ENCODE measurements around the gene TBPL1.
A peak's percentile ranks its signal among the peaks of the same experiment; 100 is the strongest.

Gene TBPL1

GRCh38 chr6:133939778-133940667 is 13.0 kb upstream of the TBPL1 start:
- Mint-ChIP-seq H3K27me3 (peaks cover 24 to 34% of the 10 kb centered on the region in 2 donors), H3K36me3 (ENCODE audit: insufficient read depth) (no peaks in the 10 kb centered on the region), H3K4me1 (ENCODE audit: low read depth in 2 of 2) (no peaks in the 10 kb centered on the region), H3K4me3 (no peak overlapping the region), H3K9me3 (no peaks in the 10 kb centered on the region), H3K27ac (no peak overlapping the region)
- DNase-seq (no peak), ATAC-seq (replicated peaks) (no peak)

GRCh38 chr6:133945158-133945557 is 7.9 kb upstream of the TBPL1 start:
- no peaks in the 10 kb centered on the region for H3K9me3 Mint-ChIP-seq
- ATAC-seq (replicated peaks) = no peak
- no peak for DNase-seq
- peaks cover 19 to 21% of the 10 kb centered on the region in 2 donors for H3K27me3 Mint-ChIP-seq
- H3K4me3 Mint-ChIP-seq = no peak overlapping the region
- H3K4me1 Mint-ChIP-seq (ENCODE audit: low read depth in 2 of 2) = no peaks in the 10 kb centered on the region
- no peak overlapping the region for H3K27ac Mint-ChIP-seq
- no peaks in the 10 kb centered on the region for H3K36me3 Mint-ChIP-seq (ENCODE audit: insufficient read depth)

GRCh38 chr6:133947302-133947900 is 5.6 kb upstream of the TBPL1 start:
- Mint-ChIP-seq H3K36me3 (ENCODE audit: insufficient read depth) (peaks cover under 1% of the 10 kb centered on the region), H3K4me3 (no peak overlapping the region), H3K27me3 (peaks cover 5 to 7% of the 10 kb centered on the region in 2 donors), H3K4me1 (ENCODE audit: low read depth in 2 of 2) (peaks cover 8% of the 10 kb centered on the region in 2 donors), H3K27ac (no peak overlapping the region), H3K9me3 (no peaks in the 10 kb centered on the region)
- no peak for ATAC-seq (replicated peaks)
- no peak for DNase-seq

DNA sequence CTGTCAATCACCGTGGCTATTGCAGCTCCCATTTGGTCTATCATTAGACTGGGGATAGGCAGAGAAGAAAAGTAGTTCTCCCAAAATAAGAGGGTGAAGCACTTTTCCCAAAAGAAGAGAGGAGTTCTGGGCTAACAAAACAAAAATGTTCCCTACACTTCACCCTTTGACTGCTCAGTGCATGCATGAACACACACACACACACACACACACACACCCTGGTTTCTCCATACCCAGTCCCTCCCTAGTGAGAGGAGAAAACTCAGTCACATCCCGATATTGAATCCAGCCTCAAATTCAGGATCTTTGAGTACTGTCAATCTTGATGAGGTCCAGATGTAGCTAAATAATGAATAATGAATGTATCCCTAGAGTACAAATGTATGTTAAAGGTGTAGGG is 4.6 kb upstream of the TBPL1 start:
- H3K36me3 Mint-ChIP-seq (ENCODE audit: insufficient read depth) = peaks cover 11% of the 10 kb centered on the region
- H3K4me3 Mint-ChIP-seq = no peak overlapping the region
- no peaks in the 10 kb centered on the region for H3K9me3 Mint-ChIP-seq
- peaks cover 5 to 7% of the 10 kb centered on the region in 2 donors for H3K27me3 Mint-ChIP-seq
- ATAC-seq (replicated peaks) (no peak), DNase-seq (no peak)
- peaks cover 9 to 16% of the 10 kb centered on the region in 2 donors for H3K4me1 Mint-ChIP-seq (ENCODE audit: low read depth in 2 of 2)
- no peak overlapping the region for H3K27ac Mint-ChIP-seq

- no peaks in the 10 kb centered on the region for H3K9me3 Mint-ChIP-seq
- H3K4me1 Mint-ChIP-seq (ENCODE audit: low read depth in 2 of 2) = peaks cover 25 to 38% of the 10 kb centered on the region in 2 donors
- DNase-seq = no peak
- H3K36me3 Mint-ChIP-seq (ENCODE audit: insufficient read depth) = peaks cover 22% of the 10 kb centered on the region
- no peaks in the 10 kb centered on the region for H3K27me3 Mint-ChIP-seq
- peak overlapping the region; percentile 95 to 98 for H3K27ac Mint-ChIP-seq
- ATAC-seq (replicated peaks) = no peak
- peak overlapping the region; percentile 97 to 99 for H3K4me3 Mint-ChIP-seq
Measured at GRCh38 chr6:133951227-133951626, 1.8 kb upstream of the TBPL1 start.

- ATAC-seq (replicated peaks) (peak; percentile 40), DNase-seq (peak; percentile 38 to 49 (median 40))
- peak overlapping the region; percentile 95 to 98 for H3K27ac Mint-ChIP-seq
- peak overlapping the region; percentile 97 to 99 for H3K4me3 Mint-ChIP-seq
- H3K36me3 Mint-ChIP-seq (ENCODE audit: insufficient read depth) = peaks cover 22% of the 10 kb centered on the region
- H3K27me3 Mint-ChIP-seq = no peaks in the 10 kb centered on the region
- H3K9me3 Mint-ChIP-seq = no peaks in the 10 kb centered on the region
- H3K4me1 Mint-ChIP-seq (ENCODE audit: low read depth in 2 of 2) = peaks cover 33 to 47% of the 10 kb centered on the region in 2 donors
Measured at GRCh38 chr6:133951881-133952814, 876 bp upstream of the TBPL1 start.

DNA sequence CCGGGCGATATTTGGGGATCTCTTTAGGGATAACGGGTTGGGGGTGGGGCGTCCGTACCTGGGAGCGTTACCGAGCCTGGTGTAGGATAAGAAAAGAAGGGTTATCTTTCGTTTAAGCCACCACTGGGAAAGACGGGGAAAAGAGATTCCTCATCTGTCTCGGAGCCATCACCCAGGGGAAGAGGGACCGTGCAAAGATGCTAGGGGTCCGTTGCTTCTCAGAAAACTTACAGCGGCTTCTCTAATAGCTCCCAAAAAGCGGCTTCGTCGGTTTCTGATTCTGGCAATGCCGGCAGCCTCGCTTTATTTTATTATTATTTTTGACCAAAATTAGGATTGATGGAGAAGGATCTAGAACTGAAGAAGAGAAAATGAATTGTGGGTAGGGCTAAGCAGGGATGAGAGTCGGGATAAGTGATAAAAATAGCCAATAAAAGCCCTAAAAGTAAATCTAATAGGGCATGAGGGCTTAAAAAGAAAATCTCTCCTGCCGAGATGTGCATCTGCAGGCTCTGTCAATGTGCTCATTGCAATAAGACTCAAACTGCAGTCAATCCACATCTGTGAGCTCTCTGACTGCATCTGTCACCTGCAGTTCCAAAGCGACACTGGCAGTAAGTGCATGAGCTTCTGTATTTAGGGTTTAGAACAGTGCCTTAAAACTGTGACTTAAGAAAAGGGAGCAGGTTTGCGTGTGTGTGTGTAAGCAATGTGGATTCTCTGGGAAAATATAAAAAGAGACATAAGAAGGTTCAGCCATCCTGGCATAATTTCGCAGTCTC is 801 bp downstream of the TBPL1 start:
- peak in 1 of 3 experiments; percentile 8 for DNase-seq
- Mint-ChIP-seq H3K4me1 (ENCODE audit: low read depth in 2 of 2) (peaks cover 38 to 62% of the 10 kb centered on the region in 2 donors), H3K27me3 (no peaks in the 10 kb centered on the region), H3K4me3 (peak overlapping the region; percentile 97 to 99), H3K9me3 (no peaks in the 10 kb centered on the region), H3K36me3 (ENCODE audit: insufficient read depth) (peaks cover 22% of the 10 kb centered on the region), H3K27ac (peak overlapping the region; percentile 95 to 98)
- no peak for ATAC-seq (replicated peaks)

DNA sequence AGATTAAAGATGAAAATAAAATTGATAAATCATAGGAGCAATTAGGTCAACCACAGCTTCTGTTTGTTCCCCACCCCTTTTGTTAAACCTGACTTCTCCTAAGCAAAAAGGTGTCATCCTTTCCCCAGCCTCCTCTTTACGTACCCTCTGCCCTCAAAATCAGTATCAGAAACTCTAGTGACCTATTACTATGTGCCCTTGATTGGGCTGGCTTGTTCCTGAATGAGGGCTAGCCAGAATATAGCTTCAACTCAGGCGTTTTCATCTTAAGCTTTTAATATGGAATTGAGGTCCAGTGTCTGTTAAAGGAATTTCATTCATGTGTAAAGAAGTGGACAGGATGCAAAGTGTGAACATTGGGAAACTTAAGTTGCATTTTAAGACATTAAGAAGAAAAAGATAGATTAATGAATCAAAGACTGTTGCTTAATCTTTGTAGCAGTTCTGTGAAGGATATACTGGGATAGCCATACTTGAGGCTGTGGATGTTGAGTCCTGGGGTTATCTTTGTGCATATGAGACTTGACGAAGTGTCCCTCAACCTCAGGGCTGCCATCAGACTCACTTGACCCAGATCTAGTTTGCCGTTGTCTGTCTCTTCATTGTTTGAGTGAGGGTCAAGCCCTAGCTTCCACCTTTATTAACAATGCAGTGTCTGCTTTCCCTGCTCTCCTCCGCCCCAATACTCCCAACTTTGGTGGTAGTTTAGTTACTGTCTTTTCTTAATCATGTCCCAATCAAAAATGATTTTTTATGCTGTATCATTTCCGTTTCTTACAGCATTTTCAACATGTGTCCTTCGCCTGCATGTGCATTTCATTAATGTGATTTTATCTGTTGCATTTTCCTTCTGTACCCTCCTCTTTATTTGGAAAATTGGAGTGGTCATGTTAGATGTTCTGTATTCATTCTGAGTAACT is 1.9 kb downstream of the TBPL1 start:
- Mint-ChIP-seq H3K27me3 (no peaks in the 10 kb centered on the region), H3K4me3 (peak overlapping the region; percentile 97 to 99), H3K27ac (peak overlapping the region in 1 of 2 donors; percentile 70), H3K36me3 (ENCODE audit: insufficient read depth) (peaks cover 22% of the 10 kb centered on the region), H3K4me1 (ENCODE audit: low read depth in 2 of 2) (peaks cover 44 to 69% of the 10 kb centered on the region in 2 donors), H3K9me3 (no peaks in the 10 kb centered on the region)
- ATAC-seq (replicated peaks) (no peak), DNase-seq (no peak)

DNA sequence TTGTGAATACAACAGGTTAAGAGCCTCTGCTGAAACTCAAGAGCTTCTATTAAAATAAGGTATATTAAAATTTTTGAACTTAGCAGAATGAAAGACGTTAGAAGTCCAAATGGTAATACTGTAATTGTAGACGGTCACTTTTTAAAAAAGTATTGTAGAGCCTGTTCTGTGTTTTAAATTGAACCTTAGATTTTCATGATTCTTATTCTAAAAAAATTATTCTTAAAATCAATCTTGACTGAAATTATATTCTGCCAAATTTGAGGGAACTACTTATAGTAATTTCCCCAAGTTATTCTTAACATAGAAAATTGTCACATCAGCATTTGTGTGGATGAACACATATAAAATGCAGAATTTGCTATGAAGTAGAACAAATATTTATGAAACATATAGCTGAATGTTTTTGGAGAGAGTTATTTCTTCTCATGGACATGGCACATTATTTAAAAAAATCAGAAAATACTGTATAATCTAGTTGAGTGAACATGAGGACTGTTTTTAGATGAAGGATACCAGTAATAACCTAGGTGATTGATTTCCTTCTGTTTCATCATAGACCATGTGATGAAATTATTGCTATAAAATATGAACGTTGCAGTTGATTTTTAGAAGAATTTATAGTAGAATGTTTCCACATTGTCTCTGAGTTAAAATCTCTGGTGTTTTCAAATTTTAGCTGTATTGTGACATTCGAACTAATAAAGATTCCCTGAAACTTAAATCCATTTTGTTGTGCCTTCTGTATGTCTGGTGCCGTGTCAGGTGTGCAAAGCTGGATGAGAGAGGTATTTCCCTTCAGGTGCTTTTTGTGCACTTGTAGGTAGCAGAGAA is 2.8 kb downstream of the TBPL1 start:
- H3K27ac Mint-ChIP-seq = peak overlapping the region; percentile 18 to 70
- H3K36me3 Mint-ChIP-seq (ENCODE audit: insufficient read depth) = peaks cover 22% of the 10 kb centered on the region
- H3K27me3 Mint-ChIP-seq = no peaks in the 10 kb centered on the region
- H3K4me3 Mint-ChIP-seq = peak overlapping the region; percentile 97 to 99
- H3K4me1 Mint-ChIP-seq (ENCODE audit: low read depth in 2 of 2) = peaks cover 47 to 77% of the 10 kb centered on the region in 2 donors
- ATAC-seq (replicated peaks) (no peak), DNase-seq (no peak)
- no peaks in the 10 kb centered on the region for H3K9me3 Mint-ChIP-seq

DNA sequence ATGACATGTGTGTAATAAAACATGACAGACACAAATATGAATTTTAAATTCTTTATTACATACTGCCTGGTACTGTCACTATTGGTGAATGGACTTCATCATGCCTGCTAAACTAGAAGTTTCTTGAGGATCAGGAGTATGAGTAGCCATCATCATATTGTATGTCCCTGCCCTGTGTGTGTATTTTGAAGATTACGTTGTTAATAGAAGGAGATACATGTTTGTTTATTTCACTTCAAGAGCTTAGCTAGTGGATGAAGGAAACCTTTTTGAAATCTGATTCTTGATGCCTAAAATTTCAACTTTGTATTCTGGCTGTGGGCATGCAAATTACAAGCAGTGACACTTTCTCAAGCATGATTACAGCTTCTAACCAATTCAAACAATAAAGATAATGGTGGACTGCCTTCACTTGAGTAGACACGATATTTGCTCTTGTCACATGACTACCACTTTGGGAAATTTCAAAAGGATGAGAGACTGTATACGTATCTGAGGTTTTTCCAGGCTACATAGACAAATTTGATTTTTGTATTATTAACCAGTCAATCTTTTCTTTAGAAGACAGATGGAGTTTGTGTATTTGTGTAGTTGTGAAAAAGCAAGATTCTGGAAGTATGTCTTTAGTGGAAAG is 3.5 kb downstream of the TBPL1 start:
- Mint-ChIP-seq H3K27ac (peak overlapping the region; percentile 18 to 45), H3K9me3 (no peaks in the 10 kb centered on the region), H3K27me3 (no peaks in the 10 kb centered on the region), H3K4me3 (peak overlapping the region in 1 of 2 donors; percentile 43), H3K36me3 (ENCODE audit: insufficient read depth) (peaks cover 25% of the 10 kb centered on the region), H3K4me1 (ENCODE audit: low read depth in 2 of 2) (peaks cover 44 to 77% of the 10 kb centered on the region in 2 donors)
- no peak for ATAC-seq (replicated peaks)
- no peak for DNase-seq

DNA sequence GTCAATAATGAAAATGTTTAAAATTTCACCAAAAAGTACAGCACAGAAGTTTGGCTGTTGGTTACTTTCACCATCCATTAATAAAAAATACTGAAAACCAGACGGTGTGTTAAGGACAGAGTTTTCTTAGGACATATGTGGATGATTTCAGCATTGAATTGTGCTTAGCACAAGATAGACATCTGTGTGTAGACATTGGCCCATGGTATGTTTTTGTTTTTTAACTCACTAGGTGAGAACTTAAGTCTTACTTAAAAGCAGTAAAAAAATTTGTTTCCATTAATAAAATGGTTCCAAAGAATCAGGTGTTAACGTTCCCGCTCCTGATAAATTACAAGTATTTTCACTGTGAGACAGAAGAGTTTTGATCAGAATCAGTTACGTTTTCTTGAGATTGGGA is 4.2 kb downstream of the TBPL1 start:
- Mint-ChIP-seq H3K9me3 (no peaks in the 10 kb centered on the region), H3K4me3 (no peak overlapping the region), H3K36me3 (ENCODE audit: insufficient read depth) (peaks cover 25% of the 10 kb centered on the region), H3K27me3 (no peaks in the 10 kb centered on the region), H3K27ac (peak overlapping the region in 1 of 2 donors; percentile 45), H3K4me1 (ENCODE audit: low read depth in 2 of 2) (peaks cover 46 to 81% of the 10 kb centered on the region in 2 donors)
- DNase-seq = no peak
- no peak for ATAC-seq (replicated peaks)

Measured in effector memory CD8-positive, alpha-beta T cell (primary cell).